Nephron (organoid): Measurements from ENCODE around the gene DHRS7C.

ENCODE experiments used
- H3K27ac Mint-ChIP-seq, 3 experiments: 2 replicates each; pipeline ENCODE4 v1.8.0; 2020; ENCODE audit warnings: mixed read lengths in 3 of 3, mild to moderate bottlenecking in 2 of 3, moderate library complexity in 1 of 3
- H3K27me3 Mint-ChIP-seq: 2 replicates; pipeline ENCODE4 v1.8.0; 2021; ENCODE audit warnings: low read depth, mild to moderate bottlenecking, moderate library complexity, mixed read lengths
- H3K36me3 Mint-ChIP-seq: 2 replicates; pipeline ENCODE4 v1.8.0; 2020; ENCODE audit warnings: low read depth, mixed read lengths
- H3K4me1 Mint-ChIP-seq: 2 replicates; pipeline ENCODE4 v1.8.0; 2020; ENCODE audit warnings: mixed read lengths
- H3K4me3 Mint-ChIP-seq, 3 experiments: 2 replicates each; pipeline ENCODE4 v1.8.0; 2020; ENCODE audit warnings: mild to moderate bottlenecking in 3 of 3, mixed read lengths in 3 of 3, moderate library complexity in 2 of 3
- H3K9me3 Mint-ChIP-seq: 2 replicates; pipeline ENCODE4 v1.8.0; 2020; ENCODE audit warnings: mixed read lengths
- TF ChIP-seq, protein P1 (sequence below), 3 experiments: fragments of 200-600 bp; sonication (generic); IDR thresholded peaks; one replicate each; pipeline ENCODE4 v1.5.0; 2021; ENCODE audit warnings: antibody characterized with exemption in 3 of 3; ENCODE audit not compliant: unreplicated experiment in 3 of 3

Gene DHRS7C

DNA sequence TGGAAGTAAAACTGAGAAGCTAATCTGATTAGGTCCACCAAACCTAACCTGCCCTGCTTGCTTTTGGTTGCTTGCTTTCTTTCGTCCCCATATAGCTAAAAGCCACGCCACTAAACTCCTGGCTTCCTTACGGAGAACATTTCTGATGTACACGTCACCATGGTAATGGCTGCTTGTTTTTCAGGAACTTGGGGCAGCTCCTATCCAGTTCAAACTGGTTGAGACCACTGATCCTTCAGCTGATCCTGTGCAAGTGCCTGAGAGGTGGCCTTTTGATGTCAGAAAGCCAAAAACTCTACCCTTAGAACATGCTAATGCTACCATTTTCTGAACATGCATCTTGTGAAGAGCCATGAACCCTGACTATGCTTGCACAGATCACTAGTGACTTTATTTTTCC is 14.4 kb upstream of the DHRS7C start:
- H3K4me1 Mint-ChIP-seq, result no peaks in the 10 kb centered on the region
- H3K9me3 Mint-ChIP-seq, result peaks cover 20% of the 10 kb centered on the region
- TF ChIP-seq, protein P1, sequence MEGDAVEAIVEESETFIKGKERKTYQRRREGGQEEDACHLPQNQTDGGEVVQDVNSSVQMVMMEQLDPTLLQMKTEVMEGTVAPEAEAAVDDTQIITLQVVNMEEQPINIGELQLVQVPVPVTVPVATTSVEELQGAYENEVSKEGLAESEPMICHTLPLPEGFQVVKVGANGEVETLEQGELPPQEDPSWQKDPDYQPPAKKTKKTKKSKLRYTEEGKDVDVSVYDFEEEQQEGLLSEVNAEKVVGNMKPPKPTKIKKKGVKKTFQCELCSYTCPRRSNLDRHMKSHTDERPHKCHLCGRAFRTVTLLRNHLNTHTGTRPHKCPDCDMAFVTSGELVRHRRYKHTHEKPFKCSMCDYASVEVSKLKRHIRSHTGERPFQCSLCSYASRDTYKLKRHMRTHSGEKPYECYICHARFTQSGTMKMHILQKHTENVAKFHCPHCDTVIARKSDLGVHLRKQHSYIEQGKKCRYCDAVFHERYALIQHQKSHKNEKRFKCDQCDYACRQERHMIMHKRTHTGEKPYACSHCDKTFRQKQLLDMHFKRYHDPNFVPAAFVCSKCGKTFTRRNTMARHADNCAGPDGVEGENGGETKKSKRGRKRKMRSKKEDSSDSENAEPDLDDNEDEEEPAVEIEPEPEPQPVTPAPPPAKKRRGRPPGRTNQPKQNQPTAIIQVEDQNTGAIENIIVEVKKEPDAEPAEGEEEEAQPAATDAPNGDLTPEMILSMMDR (IDR thresholded peaks at IDR 0.05; ENCODE audit: unreplicated experiment in 3 of 3), result no peak
- peaks cover 3% of the 10 kb centered on the region for H3K27me3 Mint-ChIP-seq
- no peaks in the 10 kb centered on the region for H3K36me3 Mint-ChIP-seq
- no peak overlapping the region for H3K27ac Mint-ChIP-seq
- H3K4me3 Mint-ChIP-seq, result no peak overlapping the region

DNA sequence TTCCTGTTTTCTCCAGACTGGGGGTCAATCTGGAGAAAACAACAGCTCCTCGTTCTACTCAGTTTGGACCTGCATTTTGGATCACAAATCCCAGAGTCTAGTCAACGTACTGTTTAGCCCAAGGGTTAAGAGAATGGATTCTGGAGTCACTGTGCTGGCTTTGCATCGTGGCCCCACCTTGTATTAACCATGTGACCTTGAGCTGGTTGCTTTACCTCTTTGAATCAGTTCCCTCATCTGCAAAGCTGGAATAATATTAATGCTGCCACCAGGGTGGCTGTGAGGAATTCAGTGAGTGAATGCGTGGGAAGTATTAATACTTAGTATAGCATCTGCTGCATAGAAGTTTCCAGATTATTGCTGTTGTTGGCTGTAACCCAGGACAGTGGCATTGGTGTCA is 11.3 kb upstream of the DHRS7C start:
- TF ChIP-seq, protein P1 (IDR thresholded peaks at IDR 0.05; ENCODE audit: unreplicated experiment in 3 of 3), result no peak
- Mint-ChIP-seq H3K9me3 (peaks cover 20% of the 10 kb centered on the region), H3K4me1 (no peaks in the 10 kb centered on the region), H3K27ac (no peak overlapping the region), H3K4me3 (no peak overlapping the region), H3K36me3 (no peaks in the 10 kb centered on the region), H3K27me3 (peaks cover 14% of the 10 kb centered on the region)

DNA sequence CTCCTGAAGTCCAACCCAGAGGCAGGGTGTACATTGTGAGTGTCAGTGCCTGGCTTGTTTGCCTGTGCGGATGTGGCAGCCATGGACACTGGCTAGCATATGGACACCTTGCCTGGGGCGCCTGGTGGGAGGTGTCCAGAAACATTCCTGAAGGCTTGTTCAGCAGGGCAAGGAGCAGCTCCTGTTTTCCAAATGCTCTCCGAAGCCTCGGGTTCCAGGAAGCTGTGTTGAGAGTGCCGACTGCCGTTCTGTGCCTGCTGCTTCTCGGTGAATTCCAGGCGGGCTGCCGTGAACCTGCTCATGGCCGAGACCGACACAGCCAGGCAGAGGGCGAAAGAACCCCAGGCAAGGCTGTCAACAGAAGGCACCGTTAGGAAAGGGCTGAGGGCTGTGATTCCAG is 10.9 kb upstream of the DHRS7C start:
- Mint-ChIP-seq H3K27ac (no peak overlapping the region), H3K9me3 (peaks cover 20% of the 10 kb centered on the region), H3K4me1 (no peaks in the 10 kb centered on the region), H3K27me3 (peaks cover 14% of the 10 kb centered on the region), H3K4me3 (no peak overlapping the region), H3K36me3 (no peaks in the 10 kb centered on the region)
- TF ChIP-seq, protein P1 (IDR thresholded peaks at IDR 0.05; ENCODE audit: unreplicated experiment in 3 of 3), result no peak

DNA sequence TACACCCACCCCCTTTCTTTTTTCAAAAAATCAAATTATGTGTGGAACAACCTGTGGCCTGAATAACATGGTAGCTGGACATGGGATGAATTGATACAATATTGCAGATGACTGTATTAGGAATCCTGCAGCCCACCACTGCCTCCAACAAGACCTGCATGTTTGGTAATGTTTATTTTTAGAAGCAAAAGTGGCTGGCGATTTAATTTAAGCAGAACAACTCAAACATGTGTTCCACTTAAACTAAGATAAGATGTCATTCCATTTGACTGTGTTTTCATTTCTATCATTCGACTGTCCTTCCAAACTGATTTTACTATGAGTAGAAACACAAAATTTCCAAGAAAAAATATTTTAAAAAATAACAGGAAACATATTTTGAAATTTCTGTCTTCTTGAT is 10.1 kb upstream of the DHRS7C start:
- Mint-ChIP-seq H3K36me3 (no peaks in the 10 kb centered on the region), H3K27me3 (peaks cover 15% of the 10 kb centered on the region), H3K4me3 (no peak overlapping the region), H3K9me3 (peaks cover 20% of the 10 kb centered on the region), H3K27ac (no peak overlapping the region), H3K4me1 (no peaks in the 10 kb centered on the region)
- TF ChIP-seq, protein P1 (IDR thresholded peaks at IDR 0.05; ENCODE audit: unreplicated experiment in 3 of 3), result no peak

DNA sequence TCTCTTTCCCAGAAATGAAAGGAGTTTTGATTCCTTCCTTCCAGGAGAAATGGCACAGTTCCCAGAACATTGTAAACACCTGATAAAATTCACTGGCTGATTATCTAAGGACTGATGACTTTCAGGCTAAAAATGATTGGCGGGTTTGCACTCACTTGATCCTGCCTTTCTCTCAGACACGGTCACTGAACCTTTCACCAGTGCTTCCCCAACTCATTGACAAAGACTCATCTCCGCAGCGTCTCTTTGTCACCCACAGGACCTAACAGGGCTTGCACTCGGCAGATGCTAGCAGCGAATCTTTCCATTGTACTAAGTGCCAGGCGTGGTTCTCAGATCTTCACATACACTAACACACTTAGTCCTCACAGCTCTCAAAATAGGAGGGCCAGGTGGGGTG is 7.3 kb upstream of the DHRS7C start:
- H3K4me3 Mint-ChIP-seq, result no peak overlapping the region
- no peak overlapping the region for H3K27ac Mint-ChIP-seq
- H3K9me3 Mint-ChIP-seq, result peaks cover under 1% of the 10 kb centered on the region
- H3K4me1 Mint-ChIP-seq, result peaks cover 5% of the 10 kb centered on the region
- TF ChIP-seq, protein P1 (IDR thresholded peaks at IDR 0.05; ENCODE audit: unreplicated experiment in 3 of 3), result no peak
- H3K27me3 Mint-ChIP-seq, result peaks cover 32% of the 10 kb centered on the region
- no peaks in the 10 kb centered on the region for H3K36me3 Mint-ChIP-seq

DNA sequence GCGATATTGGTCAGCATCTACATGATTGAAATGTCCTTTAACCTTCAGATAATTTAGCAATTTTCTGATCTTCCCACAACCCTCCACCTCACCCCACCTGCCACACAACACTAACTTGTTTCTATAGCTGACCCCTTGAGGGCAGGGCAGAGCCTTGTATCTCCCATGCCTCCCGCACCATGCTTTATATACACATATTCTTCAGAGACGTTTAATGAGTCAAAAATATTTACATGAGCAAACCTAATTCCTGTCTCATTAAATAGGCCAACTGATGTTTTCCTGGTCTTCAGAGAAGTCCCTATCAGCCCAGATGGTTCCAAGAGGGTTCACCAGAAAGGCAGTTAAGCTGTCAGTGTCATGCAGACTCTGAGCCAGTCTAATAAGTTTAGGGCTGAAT is 6.6 kb upstream of the DHRS7C start:
- H3K4me1 Mint-ChIP-seq, result peaks cover 5% of the 10 kb centered on the region
- H3K27me3 Mint-ChIP-seq, result peaks cover 32% of the 10 kb centered on the region
- H3K27ac Mint-ChIP-seq, result no peak overlapping the region
- no peak overlapping the region for H3K4me3 Mint-ChIP-seq
- no peaks in the 10 kb centered on the region for H3K9me3 Mint-ChIP-seq
- TF ChIP-seq, protein P1 (IDR thresholded peaks at IDR 0.05; ENCODE audit: unreplicated experiment in 3 of 3), result no peak
- no peaks in the 10 kb centered on the region for H3K36me3 Mint-ChIP-seq
